ENCODE data around the gene HBE1. TPM values are rescaled to one million over a fixed set of nuclear protein-coding genes. Genes with fewer than 3 reads are reported as not detected.

HBE1 gene
- total and polyA plus RNA-seq, 9 of the 15 experiments (the other 6 are each of a cell fraction or from before 2014, with no cell fraction given), result 612 to 10,250 (median 2,181) TPM

DNA sequence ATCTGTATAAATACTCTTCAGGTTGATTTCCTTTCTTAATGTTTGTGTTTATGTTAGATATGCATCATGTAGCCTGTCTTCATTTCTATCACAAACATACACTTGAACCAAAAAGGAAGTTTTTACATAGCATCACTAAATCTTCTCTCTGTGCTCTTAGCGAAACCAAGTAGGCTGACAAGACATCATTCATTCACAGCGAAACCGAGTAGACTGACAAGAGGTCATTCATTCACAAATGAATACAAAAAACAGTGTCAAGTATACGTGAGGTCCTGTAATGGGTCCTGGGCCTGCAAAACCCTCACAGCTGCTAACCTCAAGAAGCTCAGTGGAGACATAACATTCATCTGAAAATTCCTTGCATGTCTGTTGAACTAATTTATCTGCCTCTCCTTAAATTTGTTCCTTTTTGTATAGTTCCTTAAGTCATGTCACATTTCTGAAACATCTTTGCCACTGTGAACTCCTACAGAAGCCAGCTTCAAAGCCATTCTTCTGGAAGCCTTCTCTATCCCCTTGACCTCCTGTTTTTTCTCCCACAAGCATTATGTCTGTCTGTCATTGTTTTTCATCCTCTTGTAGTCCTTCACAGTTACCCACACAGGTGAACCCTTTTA is 9.8 kb upstream of the HBE1 start:
- no peaks in the 10 kb centered on the region for H3K9me3 ChIP-seq (replicated peaks; ENCODE audit: control insufficient read depth, insufficient read depth, low read depth, low read length)
- POLR2A ChIA-PET, result interaction anchor here (0.7 to 7.3 kb wide), 7 partner anchors 10 to 148 kb away, joined by 3 to 55 read pairs (median 4); partner anchors contain the start of genes HBE1 and HBG1
- peaks cover 57% of the 10 kb centered on the region for H3K36me3 ChIP-seq (ENCODE audit: control insufficient read depth, insufficient read depth, low read length)
- TSS peak; percentile 17 for BruUV-seq (replicated peaks)
- peak overlapping the region; percentile 29 for H2AFZ ChIP-seq (ENCODE audit: low read depth, low read length)
- peaks cover 83% of the 10 kb centered on the region for H3K79me2 ChIP-seq (ENCODE audit: control insufficient read depth, insufficient read depth, low read length)
- H3K4me3 ChIP-seq, result no peak overlapping the region
- H3K27me3 ChIP-seq (ENCODE audit: control insufficient read depth in 2 of 2, insufficient read depth in 2 of 2, low read length in 2 of 2), result no peaks in the 10 kb centered on the region
- H3K4me2 ChIP-seq (ENCODE audit: insufficient read depth, low read length), result peak overlapping the region; percentile 56
- CTCF ChIA-PET (ENCODE audit: low intra/inter-chr PET ratio), result no interaction called here
- FAIRE-seq (no peak), ATAC-seq (no peak), DNase-seq (ENCODE audit: extremely low read depth in 1 of 4, low spot score in 3 of 4) (no peak)
- in situ Hi-C loops (cut with MboI), result no loop called here
- H3K4me1 ChIP-seq (replicated peaks in 1 of 2; ENCODE audit: control insufficient read depth in 2 of 2, insufficient read depth in 2 of 2, low read length in 2 of 2), result peaks cover 26 to 86% of the 10 kb centered on the region in 2 experiments
- no peaks in the 10 kb centered on the region for H4K20me1 ChIP-seq (replicated peaks; ENCODE audit: control insufficient read depth, insufficient read depth, low read length)
- H3K9ac ChIP-seq (ENCODE audit: insufficient read depth in 1 of 2, low read depth in 2 of 2, low read length in 2 of 2), result peak overlapping the region; percentile 60 to 62; a peak in 3 of 4 replicates
- H3K9me1 ChIP-seq (ENCODE audit: control insufficient read depth, insufficient read depth, low read length), result no peaks in the 10 kb centered on the region
- 34% methylated on average over 4 of the region's 4 CpGs for WGBS (ENCODE audit: insufficient coverage, low coverage, missing lambda C conversion rate)
- H3K27ac ChIP-seq (ENCODE audit: extremely low read depth, low read depth, low read length), result peak overlapping the region; percentile 87
- intact Hi-C loops (cut with micrococcal nuclease), result loop anchor here (10.0 kb wide), 2 partner anchors 225 to 315 kb away; partner anchors contain the start of genes TRIM6 and UBQLN3
- TF ChIP-seq STAG1 (CRISPR knock-in tag; IDR thresholded peaks at IDR 0.05; ENCODE audit: borderline replicate concordance) (no peak), CXXC5 (CRISPR knock-in tag; IDR thresholded peaks at IDR 0.05) (peak; percentile 9; the same call in 1 of the 2 replicates), ZNF24 (IDR thresholded peaks at IDR 0.05) (peak; percentile 76), HSF4 (CRISPR knock-in tag; IDR thresholded peaks at IDR 0.05; ENCODE audit: borderline replicate concordance) (no peak), ELF4 (CRISPR knock-in tag; IDR thresholded peaks at IDR 0.05) (no peak), ZNF696 (CRISPR knock-in tag; conservative IDR thresholded peaks at IDR 0.05) (no peak), LARP7 (IDR thresholded peaks at IDR 0.05) (no peak), ESRRA (IDR thresholded peaks at IDR 0.05; ENCODE audit: borderline replicate concordance, low read depth) (no peak), ZNF586 (CRISPR knock-in tag; conservative IDR thresholded peaks at IDR 0.05) (no peak), ZNF778 (CRISPR knock-in tag; IDR thresholded peaks at IDR 0.05) (no peak), ELF2 (CRISPR knock-in tag; IDR thresholded peaks at IDR 0.05) (no peak), NFRKB (IDR thresholded peaks at IDR 0.05; ENCODE audit: low read depth) (0 out of 2 replicates have a peak, but pooled peaks have one; percentile 34), HMG20A (CRISPR knock-in tag; conservative IDR thresholded peaks at IDR 0.05) (no peak), ZNF23 (CRISPR knock-in tag; IDR thresholded peaks at IDR 0.05) (no peak), ZFP36 (IDR thresholded peaks at IDR 0.05; ENCODE audit: low read depth, low read length, partially characterized antibody) (no peak)
- TF ChIP-seq, protein P1, sequence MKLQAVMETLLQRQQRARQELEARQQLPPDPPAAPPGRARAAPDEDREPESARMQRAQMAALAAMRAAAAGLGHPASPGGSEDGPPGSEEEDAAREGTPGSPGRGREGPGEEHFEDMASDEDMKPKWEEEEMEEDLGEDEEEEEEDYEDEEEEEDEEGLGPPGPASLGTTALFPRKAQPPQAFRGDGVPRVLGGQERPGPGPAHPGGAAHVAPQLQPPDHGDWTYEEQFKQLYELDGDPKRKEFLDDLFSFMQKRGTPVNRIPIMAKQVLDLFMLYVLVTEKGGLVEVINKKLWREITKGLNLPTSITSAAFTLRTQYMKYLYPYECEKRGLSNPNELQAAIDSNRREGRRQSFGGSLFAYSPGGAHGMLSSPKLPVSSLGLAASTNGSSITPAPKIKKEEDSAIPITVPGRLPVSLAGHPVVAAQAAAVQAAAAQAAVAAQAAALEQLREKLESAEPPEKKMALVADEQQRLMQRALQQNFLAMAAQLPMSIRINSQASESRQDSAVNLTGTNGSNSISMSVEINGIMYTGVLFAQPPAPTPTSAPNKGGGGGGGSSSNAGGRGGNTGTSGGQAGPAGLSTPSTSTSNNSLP (IDR thresholded peaks at IDR 0.05; ENCODE audit: borderline replicate concordance, low read depth, low read length), result no peak
- TF ChIP-seq, protein P2, sequence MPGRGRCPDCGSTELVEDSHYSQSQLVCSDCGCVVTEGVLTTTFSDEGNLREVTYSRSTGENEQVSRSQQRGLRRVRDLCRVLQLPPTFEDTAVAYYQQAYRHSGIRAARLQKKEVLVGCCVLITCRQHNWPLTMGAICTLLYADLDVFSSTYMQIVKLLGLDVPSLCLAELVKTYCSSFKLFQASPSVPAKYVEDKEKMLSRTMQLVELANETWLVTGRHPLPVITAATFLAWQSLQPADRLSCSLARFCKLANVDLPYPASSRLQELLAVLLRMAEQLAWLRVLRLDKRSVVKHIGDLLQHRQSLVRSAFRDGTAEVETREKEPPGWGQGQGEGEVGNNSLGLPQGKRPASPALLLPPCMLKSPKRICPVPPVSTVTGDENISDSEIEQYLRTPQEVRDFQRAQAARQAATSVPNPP (IDR thresholded peaks at IDR 0.05; ENCODE audit: borderline replicate concordance, insufficient read depth, insufficient read length), result no peak
- TF ChIP-seq, protein P3, sequence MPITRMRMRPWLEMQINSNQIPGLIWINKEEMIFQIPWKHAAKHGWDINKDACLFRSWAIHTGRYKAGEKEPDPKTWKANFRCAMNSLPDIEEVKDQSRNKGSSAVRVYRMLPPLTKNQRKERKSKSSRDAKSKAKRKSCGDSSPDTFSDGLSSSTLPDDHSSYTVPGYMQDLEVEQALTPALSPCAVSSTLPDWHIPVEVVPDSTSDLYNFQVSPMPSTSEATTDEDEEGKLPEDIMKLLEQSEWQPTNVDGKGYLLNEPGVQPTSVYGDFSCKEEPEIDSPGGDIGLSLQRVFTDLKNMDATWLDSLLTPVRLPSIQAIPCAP (CRISPR knock-in tag; IDR thresholded peaks at IDR 0.05; ENCODE audit: borderline replicate concordance), result no peak

Measured in K562 (cell line).